ENCODE measurements around the gene EMP3.

EMP3 gene

DNA sequence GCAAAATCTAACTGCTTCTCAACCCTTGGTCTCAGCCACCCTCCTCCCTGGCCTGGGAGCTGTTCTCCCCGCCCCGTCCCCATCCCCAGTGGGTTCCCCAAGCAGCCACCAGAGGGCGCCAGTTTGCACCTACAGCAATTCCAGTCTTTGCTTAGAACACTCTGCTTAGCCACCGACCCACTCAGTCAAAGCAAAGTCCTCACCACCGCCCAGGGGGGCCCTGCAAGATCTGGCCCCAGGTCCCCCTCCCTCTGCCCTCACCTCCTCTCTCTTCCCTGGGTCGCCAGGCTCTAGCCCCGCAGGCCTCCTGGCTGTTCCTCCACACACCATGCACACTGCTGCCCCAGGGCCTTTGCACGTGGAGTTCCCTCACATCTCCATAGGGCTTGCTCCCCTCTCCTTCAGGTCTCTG, 26.0 kb downstream of the EMP3 start:
- TF ChIP-seq, protein P1, sequence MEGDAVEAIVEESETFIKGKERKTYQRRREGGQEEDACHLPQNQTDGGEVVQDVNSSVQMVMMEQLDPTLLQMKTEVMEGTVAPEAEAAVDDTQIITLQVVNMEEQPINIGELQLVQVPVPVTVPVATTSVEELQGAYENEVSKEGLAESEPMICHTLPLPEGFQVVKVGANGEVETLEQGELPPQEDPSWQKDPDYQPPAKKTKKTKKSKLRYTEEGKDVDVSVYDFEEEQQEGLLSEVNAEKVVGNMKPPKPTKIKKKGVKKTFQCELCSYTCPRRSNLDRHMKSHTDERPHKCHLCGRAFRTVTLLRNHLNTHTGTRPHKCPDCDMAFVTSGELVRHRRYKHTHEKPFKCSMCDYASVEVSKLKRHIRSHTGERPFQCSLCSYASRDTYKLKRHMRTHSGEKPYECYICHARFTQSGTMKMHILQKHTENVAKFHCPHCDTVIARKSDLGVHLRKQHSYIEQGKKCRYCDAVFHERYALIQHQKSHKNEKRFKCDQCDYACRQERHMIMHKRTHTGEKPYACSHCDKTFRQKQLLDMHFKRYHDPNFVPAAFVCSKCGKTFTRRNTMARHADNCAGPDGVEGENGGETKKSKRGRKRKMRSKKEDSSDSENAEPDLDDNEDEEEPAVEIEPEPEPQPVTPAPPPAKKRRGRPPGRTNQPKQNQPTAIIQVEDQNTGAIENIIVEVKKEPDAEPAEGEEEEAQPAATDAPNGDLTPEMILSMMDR (conservative IDR thresholded peaks at IDR 0.05; ENCODE audit: low read length), result peak; percentile 66
- H3K4me3 ChIP-seq (ENCODE audit: low read length), result no peak overlapping the region
- peak; percentile 37 for DNase-seq (ENCODE audit: low read depth)

DNA sequence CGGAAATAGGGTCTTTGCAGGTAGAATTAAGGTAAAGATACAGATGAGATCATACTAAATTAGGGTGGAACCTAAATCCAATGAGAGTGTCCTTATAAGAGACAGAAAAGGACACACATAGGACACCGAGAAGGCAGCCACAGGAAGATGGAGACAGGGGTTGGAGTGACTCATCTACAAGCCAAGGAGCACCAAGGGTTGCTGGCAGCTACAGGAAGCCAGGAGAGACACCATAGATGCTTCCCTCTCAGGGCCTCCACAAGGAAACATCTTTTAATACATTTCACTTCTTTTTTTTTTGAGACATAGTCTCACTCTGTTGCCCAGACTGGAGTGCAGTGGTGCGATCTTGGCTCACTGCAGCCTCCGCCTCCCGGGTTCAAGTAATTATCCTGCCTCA, 28.3 kb downstream of the EMP3 start:
- no peak for DNase-seq (ENCODE audit: low read depth)
- H3K4me3 ChIP-seq (ENCODE audit: low read length), result no peak overlapping the region
- TF ChIP-seq, protein P1 (conservative IDR thresholded peaks at IDR 0.05; ENCODE audit: low read length), result no peak

DNA sequence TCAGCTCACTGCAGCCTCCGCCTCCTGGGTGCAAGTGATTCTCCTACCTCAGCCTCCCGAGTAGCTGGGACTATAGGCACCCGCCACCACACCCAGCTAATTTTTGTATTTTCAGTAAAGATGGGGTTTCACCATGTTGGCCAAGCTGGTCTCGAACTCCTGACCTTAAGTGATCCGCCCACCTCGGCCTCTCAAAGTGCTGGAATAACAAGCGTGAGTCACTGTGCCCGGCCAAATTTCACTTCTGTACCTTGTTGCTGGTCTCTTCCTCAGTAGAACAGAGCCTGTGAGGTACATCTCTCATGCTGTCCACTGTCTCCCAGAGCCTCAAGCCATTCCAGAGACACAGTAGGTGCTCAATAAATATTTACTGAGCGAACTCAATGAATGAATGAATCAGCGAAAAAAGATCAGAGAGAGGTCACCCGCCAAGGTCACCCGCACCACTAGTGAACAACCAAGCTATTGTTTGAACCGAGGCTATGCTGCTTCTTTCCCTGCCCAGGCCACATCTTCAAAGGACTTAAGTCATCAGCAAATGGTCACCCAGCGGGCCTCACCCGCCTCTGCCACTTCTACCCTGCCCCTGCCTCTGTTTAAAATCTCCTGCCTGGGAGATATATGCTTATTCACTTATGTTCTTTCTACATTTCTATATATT, 29.1 kb downstream of the EMP3 start:
- no peak overlapping the region for H3K4me3 ChIP-seq (ENCODE audit: low read length)
- no peak for DNase-seq (ENCODE audit: low read depth)
- TF ChIP-seq, protein P1 (conservative IDR thresholded peaks at IDR 0.05; ENCODE audit: low read length), result no peak

DNA sequence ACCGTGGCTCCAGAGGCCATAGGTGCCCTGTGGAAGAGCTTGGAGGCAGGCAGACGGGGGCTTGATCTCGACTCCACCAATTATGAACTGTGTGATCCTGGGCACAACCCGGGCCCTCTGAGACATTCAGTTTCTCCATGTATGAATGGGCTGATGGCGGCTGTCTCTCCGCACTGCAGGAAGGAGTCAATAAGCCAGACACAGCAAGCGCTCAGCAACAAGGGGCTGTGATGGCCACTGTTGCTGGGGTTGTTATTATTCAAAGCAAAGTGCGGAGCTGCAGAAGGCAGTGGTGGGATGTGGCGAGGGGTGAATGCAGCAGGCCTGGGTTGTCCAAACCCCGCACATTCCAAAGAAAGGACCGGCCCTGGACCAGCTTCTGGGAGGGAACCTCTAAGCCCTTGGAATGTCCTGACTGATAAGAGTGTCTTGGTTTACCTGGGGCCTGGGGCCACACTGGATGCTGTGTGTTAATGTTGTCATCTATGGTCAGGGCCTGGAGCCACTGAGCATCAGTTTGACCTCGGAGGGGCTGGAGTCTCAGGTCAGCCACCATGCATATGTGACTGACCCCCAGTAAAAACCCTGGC, 30.1 kb downstream of the EMP3 start:
- TF ChIP-seq, protein P1 (conservative IDR thresholded peaks at IDR 0.05; ENCODE audit: low read length), result no peak
- H3K4me3 ChIP-seq (ENCODE audit: low read length), result no peak overlapping the region
- no peak for DNase-seq (ENCODE audit: low read depth)

DNA sequence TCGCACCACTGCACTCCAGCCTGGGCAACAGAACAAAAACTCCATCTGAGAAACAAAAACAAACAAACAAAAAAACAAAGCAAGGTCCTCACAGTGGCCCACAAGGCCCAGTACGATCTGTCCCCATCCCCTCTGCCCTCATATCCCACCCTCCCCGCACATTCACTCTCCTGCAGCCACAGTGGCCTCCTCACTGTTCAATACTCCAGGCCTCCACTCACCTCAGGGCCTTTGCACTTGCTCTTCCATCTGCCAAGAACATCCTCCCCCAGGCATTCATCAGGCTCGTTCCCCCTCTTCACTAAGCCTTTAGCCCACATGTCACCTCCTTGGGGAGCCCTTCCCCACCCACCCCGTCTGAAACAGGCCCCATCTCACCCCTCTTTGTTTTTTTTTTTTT, 33.8 kb downstream of the EMP3 start:
- no peak overlapping the region for H3K4me3 ChIP-seq (ENCODE audit: low read length)
- DNase-seq (ENCODE audit: low read depth), result no peak
- TF ChIP-seq, protein P1 (conservative IDR thresholded peaks at IDR 0.05; ENCODE audit: low read length), result no peak

DNA sequence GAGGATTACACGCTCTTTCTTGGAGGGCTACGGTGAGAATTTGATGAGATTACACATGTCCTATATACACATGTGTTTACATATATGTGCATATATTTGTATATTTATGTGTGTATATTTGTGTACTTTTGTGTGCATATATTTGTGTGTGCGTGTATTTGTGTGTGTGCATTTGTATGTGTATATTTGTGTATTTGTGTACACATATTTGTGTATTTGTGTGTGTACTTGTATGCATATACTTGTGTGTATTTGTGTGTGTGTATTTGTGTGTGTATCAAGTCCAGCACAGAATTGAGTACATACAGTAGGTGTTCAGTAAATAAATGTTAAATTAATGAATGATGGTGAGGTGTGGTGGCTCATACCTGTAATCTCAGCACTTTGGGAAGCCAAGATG, 36.6 kb downstream of the EMP3 start:
- no peak overlapping the region for H3K4me3 ChIP-seq (ENCODE audit: low read length)
- DNase-seq (ENCODE audit: low read depth), result no peak
- TF ChIP-seq, protein P1 (conservative IDR thresholded peaks at IDR 0.05; ENCODE audit: low read length), result no peak

Data from AG10803 (cell line).